Tibial nerve (tissue), 3 donors: Measurements from ENCODE around the gene TGM2.

Source experiments
- CTCF ChIP-seq, 5 experiments: fragments of 200-600 bp in 3 of 5; fragments of 450-650 bp in 2 of 5; sonication (generic) in 3 of 5; IDR thresholded peaks; one replicate each; pipeline ENCODE4 v1.5.1; 2016 to 2019; ENCODE audit warnings: antibody characterized with exemption in 5 of 5, mild to moderate bottlenecking in 3 of 5, moderate library complexity in 2 of 5
- POLR2A ChIP-seq, 2 donors: fragments of 450-650 bp; IDR thresholded peaks; one replicate each; pipeline ENCODE4 v1.6.1; 2017; ENCODE audit warnings: antibody characterized with exemption in 2 of 2, mild to moderate bottlenecking in 2 of 2, moderate library complexity in 2 of 2

GRCh38 chr20:38111366-38112232 is 53.5 kb downstream of the TGM2 start:
- TF ChIP-seq CTCF (IDR thresholded peaks at IDR 0.05) = no peak
- no peak for TF ChIP-seq POLR2A (IDR thresholded peaks at IDR 0.05)
